PFSK-1 (cell line): ENCODE results near the gene LENG9.

ENCODE experiments used
- FOXP2 ChIP-seq: optimal IDR thresholded peaks from 2 replicates; pipeline ENCODE3; 2011; ENCODE audit warnings: borderline replicate concordance, control low read depth, inconsistent platforms; ENCODE audit not compliant: insufficient read depth; ENCODE audit errors: extremely low read length, extremely low read depth
- POLR2AphosphoS5 ChIP-seq: IDR thresholded peaks from 2 replicates; pipeline ENCODE4 v1.6.1; 2012; ENCODE audit warnings: low read depth, mild to moderate bottlenecking, control low read depth, low read length, moderate library complexity
- REST ChIP-seq, 2 experiments: IDR thresholded peaks; 2 replicates each; pipeline versions ENCODE4 v1.6.1 to v1.8.0; 2011 to 2012; ENCODE audit warnings: low read depth in 2 of 2, low read length in 2 of 2, control low read depth in 1 of 2, inconsistent platforms in 1 of 2, mild to moderate bottlenecking in 1 of 2, moderate library complexity in 1 of 2; ENCODE audit not compliant: insufficient read depth in 1 of 2
- SIN3A ChIP-seq: IDR thresholded peaks from 2 replicates; pipeline ENCODE4 v1.6.1; 2012; ENCODE audit warnings: mild to moderate bottlenecking, low read length, moderate library complexity, borderline replicate concordance; ENCODE audit not compliant: insufficient read depth
- TAF1 ChIP-seq: IDR thresholded peaks from 2 replicates; pipeline ENCODE4 v1.6.1; 2012; ENCODE audit warnings: low read length, control low read depth, borderline replicate concordance; ENCODE audit not compliant: insufficient read depth

LENG9 gene

GRCh38 chr19:54451331-54451871, 12.2 kb downstream of the LENG9 start:
- TF ChIP-seq POLR2AphosphoS5: no peak

DNA sequence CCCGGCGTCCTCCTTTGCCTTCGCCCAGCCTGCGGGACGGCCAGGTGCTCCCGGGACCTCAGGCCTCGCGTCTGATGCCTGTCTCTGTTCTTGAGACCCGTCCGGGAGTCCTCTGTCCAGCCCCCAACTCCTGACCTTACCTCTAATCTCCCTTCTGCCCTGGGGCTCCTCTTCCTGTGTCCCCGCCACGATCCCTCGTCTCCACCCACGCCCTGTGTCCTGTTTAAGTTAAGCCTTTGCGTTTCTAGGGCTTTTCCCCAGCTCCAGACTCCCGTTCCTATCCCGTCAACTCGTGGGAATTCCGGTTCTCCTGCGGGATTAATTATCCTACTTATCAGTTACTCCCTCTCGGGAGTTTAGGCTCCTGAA, 13.9 kb downstream of the LENG9 start:
- TF ChIP-seq SIN3A (no peak), FOXP2 (no peak), TAF1 (no peak), POLR2AphosphoS5 (no peak), REST (IDR thresholded peaks at IDR 0.05; ENCODE audit: insufficient read depth in 1 of 2, low read depth in 2 of 2, low read length in 2 of 2) (no peak)

DNA sequence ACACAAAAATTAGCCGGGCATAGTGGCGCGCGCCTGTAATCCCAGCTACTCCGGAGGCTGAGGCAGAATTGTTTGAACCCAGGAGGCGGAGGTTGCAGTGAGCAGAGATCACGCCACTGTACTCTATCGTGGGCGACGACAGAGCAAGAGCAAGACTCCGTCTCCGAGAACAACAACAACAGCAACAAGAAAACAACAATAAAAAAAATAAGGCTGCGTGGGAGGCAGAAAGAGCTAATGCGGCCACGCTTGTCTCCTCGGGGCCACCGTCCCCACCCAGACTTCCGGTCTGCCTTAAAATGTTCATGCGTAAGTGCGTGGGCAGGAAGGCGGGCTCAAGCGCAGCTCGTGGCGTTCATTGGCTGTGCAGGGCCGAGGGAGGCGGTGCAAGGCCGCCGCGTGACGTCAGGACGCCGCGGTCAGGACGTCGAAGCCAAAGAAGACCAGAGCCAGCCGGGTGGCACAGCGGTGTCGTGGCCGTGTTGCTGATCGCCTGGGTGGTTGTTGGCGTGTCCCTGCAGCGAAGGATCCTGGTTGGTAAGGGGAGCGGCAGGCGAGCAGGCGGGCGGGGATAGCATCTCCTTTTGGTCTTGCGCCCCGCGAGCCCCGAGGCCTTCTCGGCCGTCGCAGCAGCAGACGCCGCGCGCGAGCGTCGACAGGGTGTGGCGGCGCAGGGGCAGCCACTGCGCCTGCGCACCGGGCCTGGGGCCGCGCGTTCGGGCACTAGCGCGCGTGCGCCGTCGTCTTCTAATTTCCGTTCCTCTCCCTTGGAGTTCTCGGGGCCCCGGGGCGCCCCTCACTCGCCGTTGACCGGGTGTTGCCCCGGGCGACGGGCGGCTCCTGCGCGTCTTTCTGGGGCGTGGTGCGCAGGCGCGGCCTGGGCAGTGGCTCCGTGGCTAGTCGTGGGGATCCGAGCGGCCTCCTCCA, 14.5 kb downstream of the LENG9 start, which contains the start of gene LENG8:
Gene LENG8, plus strand, starts transcription at position 426 of the 927 bp plus-strand sequence. CDS start 2,146 bp downstream, outside the sequence.
- peak; percentile 96 for TF ChIP-seq POLR2AphosphoS5
- peak; percentile 83; the same call in 1 of the 2 replicates for TF ChIP-seq TAF1
- TF ChIP-seq REST (IDR thresholded peaks at IDR 0.05; ENCODE audit: insufficient read depth in 1 of 2, low read depth in 2 of 2, low read length in 2 of 2): peak in 1 of 2 experiments; percentile 43; a peak in 1 of 4 replicates
- 0 out of 2 replicates have a peak, but pooled peaks have one; percentile 5 for TF ChIP-seq SIN3A
- TF ChIP-seq FOXP2: peak; percentile 94

DNA sequence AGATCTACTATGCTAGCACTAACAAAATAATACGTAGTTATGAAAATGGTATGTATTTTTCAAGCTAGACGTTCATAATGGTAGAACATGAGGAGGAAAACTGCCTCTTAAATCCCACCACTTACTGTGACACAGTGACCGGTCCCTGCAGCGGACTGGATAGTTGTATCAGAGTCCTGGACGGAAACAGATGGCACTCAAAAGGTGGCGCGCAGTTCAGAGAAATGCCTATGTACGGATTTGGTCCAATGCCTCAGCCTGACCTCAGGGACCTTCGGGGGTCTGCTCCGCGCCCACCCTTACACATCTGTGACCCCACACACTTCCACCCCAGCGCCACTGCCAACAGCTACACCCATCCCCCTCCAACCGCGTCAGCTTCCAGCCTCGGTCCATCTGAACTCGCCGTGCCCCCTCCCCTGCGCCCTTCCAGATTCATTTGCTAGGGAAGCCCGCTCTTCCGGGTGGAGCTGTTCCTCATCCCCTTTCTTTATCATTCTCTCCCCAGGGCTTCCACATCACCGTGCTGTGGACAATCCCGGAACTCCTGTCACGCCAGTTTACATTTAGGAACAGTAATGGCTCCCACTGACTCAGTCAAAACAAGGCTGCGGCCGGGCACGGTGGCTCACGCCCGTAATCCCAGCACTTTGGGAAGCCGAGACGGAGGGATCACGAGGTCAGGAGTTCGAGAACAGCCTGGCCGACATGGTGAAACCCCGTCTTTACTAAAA, 15.4 kb downstream of the LENG9 start:
- no peak; the same call in 1 of the 2 replicates for TF ChIP-seq SIN3A
- TF ChIP-seq TAF1: peak; percentile 27; the same call in 1 of the 2 replicates
- peak; percentile 37; the same call in 1 of the 2 replicates for TF ChIP-seq POLR2AphosphoS5
- TF ChIP-seq FOXP2: no peak
- TF ChIP-seq REST (IDR thresholded peaks at IDR 0.05; ENCODE audit: insufficient read depth in 1 of 2, low read depth in 2 of 2, low read length in 2 of 2): no peak

- TF ChIP-seq REST (IDR thresholded peaks at IDR 0.05; ENCODE audit: insufficient read depth in 1 of 2, low read depth in 2 of 2, low read length in 2 of 2): no peak
- TF ChIP-seq POLR2AphosphoS5: no peak
- TF ChIP-seq SIN3A: no peak
- TF ChIP-seq TAF1: no peak
- TF ChIP-seq FOXP2: no peak
Measured at GRCh38 chr19:54444737-54445136, 18.8 kb downstream of the LENG9 start.
